HCT116 (cell line): ENCODE results near the gene PACRG.

Source experiments
- CTCF ChIP-seq, 3 experiments: fragments of 200-600 bp in 1 of 3; sonication (generic) in 1 of 3; IDR thresholded peaks in 2 of 3; conservative IDR thresholded peaks in 1 of 3; 2 replicates each; pipeline ENCODE4 v1.5.1; 2012 to 2017; ENCODE audit warnings: low read depth in 2 of 3, low read length in 2 of 3, antibody characterized with exemption in 1 of 3, borderline replicate concordance in 1 of 3, control low read depth in 1 of 3, mild to moderate bottlenecking in 1 of 3, mixed read lengths in 1 of 3, mixed run types in 1 of 3, moderate library complexity in 1 of 3; ENCODE audit not compliant: insufficient read depth in 1 of 3
- EZH2 ChIP-seq: fragments of 200-600 bp; sonication (generic); IDR thresholded peaks from 2 replicates; pipeline ENCODE4 v1.6.1; 2017; ENCODE audit warnings: antibody characterized with exemption, mixed run types
- EZH2phosphoT487 ChIP-seq: fragments of 200-600 bp; IDR thresholded peaks from 2 replicates; pipeline ENCODE4 v1.6.1; 2018; ENCODE audit warnings: antibody characterized with exemption, borderline replicate concordance
- POLR2A ChIP-seq: IDR thresholded peaks from 2 replicates; pipeline ENCODE4 v1.7.0; 2011; ENCODE audit warnings: borderline replicate concordance; ENCODE audit not compliant: insufficient read depth, insufficient read length; ENCODE audit errors: extremely low read depth
- POLR2AphosphoS5 ChIP-seq: IDR thresholded peaks from 2 replicates; pipeline ENCODE4 v1.6.1; 2011; ENCODE audit warnings: mild to moderate bottlenecking, low read depth, low read length, moderate library complexity
- RAD21 ChIP-seq: IDR thresholded peaks from 2 replicates; pipeline ENCODE4 v1.6.1; 2012; ENCODE audit warnings: low read depth, mild to moderate bottlenecking
- REST ChIP-seq: IDR thresholded peaks from 2 replicates; pipeline ENCODE4 v1.6.1; 2012; ENCODE audit warnings: low read depth
- SP1 ChIP-seq: IDR thresholded peaks from 2 replicates; pipeline ENCODE4 v1.6.1; 2012; ENCODE audit warnings: low read depth
- SRF ChIP-seq: IDR thresholded peaks from 2 replicates; pipeline ENCODE4 v1.6.1; 2012; ENCODE audit warnings: low read depth
- TF ChIP-seq, protein P1 (sequence below): IDR thresholded peaks from 2 replicates; pipeline ENCODE4 v1.6.1; 2011; ENCODE audit warnings: mild to moderate bottlenecking, low read length, moderate library complexity; ENCODE audit not compliant: insufficient replicate concordance; ENCODE audit errors: extremely low read depth

GRCh38 chr6:163309491-163310026 is 581.8 kb downstream of the PACRG start:
- TF ChIP-seq EZH2phosphoT487: no peak
- TF ChIP-seq POLR2AphosphoS5: no peak
- no peak for TF ChIP-seq POLR2A
- no peak for TF ChIP-seq CTCF (IDR thresholded peaks at IDR 0.05 in 2 of 3, conservative IDR thresholded peaks at IDR 0.05 in 1 of 3; ENCODE audit: borderline replicate concordance in 1 of 3, insufficient read depth in 1 of 3, low read depth in 2 of 3, low read length in 2 of 3)
- TF ChIP-seq SRF: no peak
- TF ChIP-seq REST: no peak
- TF ChIP-seq RAD21: no peak
- TF ChIP-seq, protein P1, sequence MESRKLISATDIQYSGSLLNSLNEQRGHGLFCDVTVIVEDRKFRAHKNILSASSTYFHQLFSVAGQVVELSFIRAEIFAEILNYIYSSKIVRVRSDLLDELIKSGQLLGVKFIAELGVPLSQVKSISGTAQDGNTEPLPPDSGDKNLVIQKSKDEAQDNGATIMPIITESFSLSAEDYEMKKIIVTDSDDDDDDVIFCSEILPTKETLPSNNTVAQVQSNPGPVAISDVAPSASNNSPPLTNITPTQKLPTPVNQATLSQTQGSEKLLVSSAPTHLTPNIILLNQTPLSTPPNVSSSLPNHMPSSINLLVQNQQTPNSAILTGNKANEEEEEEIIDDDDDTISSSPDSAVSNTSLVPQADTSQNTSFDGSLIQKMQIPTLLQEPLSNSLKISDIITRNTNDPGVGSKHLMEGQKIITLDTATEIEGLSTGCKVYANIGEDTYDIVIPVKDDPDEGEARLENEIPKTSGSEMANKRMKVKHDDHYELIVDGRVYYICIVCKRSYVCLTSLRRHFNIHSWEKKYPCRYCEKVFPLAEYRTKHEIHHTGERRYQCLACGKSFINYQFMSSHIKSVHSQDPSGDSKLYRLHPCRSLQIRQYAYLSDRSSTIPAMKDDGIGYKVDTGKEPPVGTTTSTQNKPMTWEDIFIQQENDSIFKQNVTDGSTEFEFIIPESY: no peak
- TF ChIP-seq EZH2: no peak
- TF ChIP-seq SP1: no peak
